GM23338 (cell line): ENCODE data around the gene ADH5. TPM values are rescaled to one million over a fixed set of nuclear protein-coding genes. Genes with fewer than 3 reads are reported as not detected.

Experiments
- ATAC-seq: fragments of 200-7000 bp; cut with Tn5 transposase; 3 replicates; pipeline ENCODE4 v1.9.1; 2020
- DNase-seq: peaks from one replicate; pipeline ENCODE4 v3.0.0-alpha.2; 2015; ENCODE audit warnings: low spot score
- H2AFZ ChIP-seq: fragments of 200-600 bp; sonication (generic); 2 replicates; pipeline ENCODE4 v1.8.0; 2016; ENCODE audit warnings: antibody characterized with exemption, mild to moderate bottlenecking, moderate library complexity
- H3F3A ChIP-seq: fragments of 200-600 bp; sonication (generic); replicated peaks from 2 replicates; pipeline ENCODE4 v1.8.0; 2017; ENCODE audit warnings: antibody characterized with exemption, mixed run types, low read depth
- H3K27ac ChIP-seq: fragments of 200-600 bp; sonication (generic); 2 replicates; pipeline ENCODE4 v1.6.1; 2016; ENCODE audit warnings: low read depth
- H3K27me3 ChIP-seq: fragments of 200-600 bp; sonication (generic); 2 replicates; pipeline ENCODE4 v1.8.0; 2016; ENCODE audit warnings: mild to moderate bottlenecking, mixed run types, moderate library complexity; ENCODE audit not compliant: insufficient read depth
- H3K36me3 ChIP-seq: fragments of 200-600 bp; sonication (generic); 2 replicates; pipeline ENCODE4 v1.8.0; 2016; ENCODE audit warnings: mild to moderate bottlenecking; ENCODE audit not compliant: insufficient read depth
- H3K4me1 ChIP-seq: fragments of 200-600 bp; sonication (generic); 2 replicates; pipeline ENCODE4 v1.8.0; 2016; ENCODE audit warnings: mild to moderate bottlenecking, moderate library complexity; ENCODE audit not compliant: insufficient read depth
- H3K4me2 ChIP-seq: fragments of 200-600 bp; sonication (generic); 2 replicates; pipeline ENCODE4 v1.7.1; 2017; ENCODE audit warnings: mixed run types
- H3K4me3 ChIP-seq: fragments of 200-600 bp; sonication (generic); 2 replicates; pipeline ENCODE4 v1.6.1; 2016; ENCODE audit warnings: mixed run types
- H3K79me2 ChIP-seq: fragments of 200-600 bp; sonication (generic); replicated peaks from 2 replicates; pipeline ENCODE4 v1.8.0; 2017; ENCODE audit warnings: mild to moderate bottlenecking; ENCODE audit not compliant: insufficient read depth
- H3K9me2 ChIP-seq: fragments of 200-600 bp; sonication (generic); 2 replicates; pipeline ENCODE4 v1.8.0; 2017; ENCODE audit not compliant: insufficient read depth
- H4K20me1 ChIP-seq: fragments of 200-600 bp; sonication (generic); replicated peaks from 2 replicates; pipeline ENCODE4 v1.8.0; 2017; ENCODE audit warnings: mild to moderate bottlenecking; ENCODE audit not compliant: insufficient read depth
- H3K27ac Mint-ChIP-seq: 2 replicates; pipeline ENCODE4 v1.8.0; 2020; ENCODE audit warnings: inconsistent platforms, mild to moderate bottlenecking, moderate library complexity, mixed read lengths
- H3K27me3 Mint-ChIP-seq: 3 replicates; pipeline ENCODE4 v1.8.0; 2022; ENCODE audit warnings: low read depth, mild to moderate bottlenecking, moderate library complexity, mixed read lengths, inconsistent platforms; ENCODE audit not compliant: insufficient read depth, poor library complexity
- H3K36me3 Mint-ChIP-seq: 3 replicates; pipeline ENCODE4 v1.8.0; 2021; ENCODE audit warnings: low read depth, mild to moderate bottlenecking, inconsistent platforms, moderate library complexity, mixed read lengths
- H3K4me1 Mint-ChIP-seq: 3 replicates; pipeline ENCODE4 v1.8.0; 2020; ENCODE audit warnings: mild to moderate bottlenecking, inconsistent platforms, mixed read lengths
- H3K4me3 Mint-ChIP-seq: 3 replicates; pipeline ENCODE4 v1.8.0; 2021; ENCODE audit warnings: moderate library complexity, mild to moderate bottlenecking, inconsistent platforms, mixed read lengths
- H3K9me3 Mint-ChIP-seq: 3 replicates; pipeline ENCODE4 v1.8.0; 2020; ENCODE audit warnings: moderate library complexity, mild to moderate bottlenecking, inconsistent platforms, mixed read lengths
- CREB1 ChIP-seq: fragments of 250-450 bp; sonication (Bioruptor Pico); IDR thresholded peaks from 2 replicates; pipeline ENCODE4 v1.5.0; 2020; ENCODE audit warnings: low read depth, mild to moderate bottlenecking, moderate library complexity
- EZH2 ChIP-seq: fragments of 200-600 bp; sonication (generic); IDR thresholded peaks from one replicate; pipeline ENCODE4 v1.8.0; 2017; ENCODE audit warnings: antibody characterized with exemption, mild to moderate bottlenecking, low read depth; ENCODE audit not compliant: unreplicated experiment
- EZH2phosphoT487 ChIP-seq: fragments of 200-600 bp; sonication (generic); IDR thresholded peaks from one replicate; pipeline ENCODE4 v1.8.1; 2018; ENCODE audit warnings: antibody characterized with exemption; ENCODE audit not compliant: unreplicated experiment
- JUNB ChIP-seq: IDR thresholded peaks from one replicate; pipeline ENCODE4 v1.6.1; 2016; ENCODE audit warnings: antibody characterized with exemption; ENCODE audit not compliant: unreplicated experiment
- POLR2AphosphoS5 ChIP-seq: IDR thresholded peaks from 2 replicates; pipeline ENCODE4 v1.6.1; 2016; ENCODE audit warnings: antibody characterized with exemption, low read depth
- STAT1 ChIP-seq: IDR thresholded peaks from one replicate; pipeline ENCODE4 v1.6.1; 2016; ENCODE audit warnings: antibody characterized with exemption; ENCODE audit not compliant: unreplicated experiment
- ZNF114 ChIP-seq: fragments of 250-450 bp; sonication (Bioruptor Pico); IDR thresholded peaks from 2 replicates; pipeline ENCODE4 v1.5.0; 2020; ENCODE audit warnings: mild to moderate bottlenecking, moderate library complexity
- ZNF331 ChIP-seq: fragments of 250-450 bp; sonication (Bioruptor Pico); IDR thresholded peaks from 2 replicates; pipeline ENCODE4 v1.5.0; 2020; ENCODE audit warnings: low read depth, mild to moderate bottlenecking, moderate library complexity
- polyA plus RNA-seq: library from polyadenylated mRNA; unstranded; fragments of >200 nt; fragmentation: Nextera tagmentation; extraction: Ambion mirVana; gene quantifications from 2 replicates; pipeline ENCODE4 v1.2.1, GENCODE V29; 2016
- total RNA-seq: library from RNA; depleted of rRNA; stranded (reverse); fragments of >200 nt; shearing (Covaris generic); gene quantifications from 2 replicates; pipeline ENCODE4 v1.2.3, GENCODE V29; 2014
- TF ChIP-seq, protein P1 (sequence below): fragments of 250-450 bp; sonication (Bioruptor Pico); IDR thresholded peaks from 2 replicates; pipeline ENCODE4 v1.5.0; 2020; ENCODE audit warnings: mild to moderate bottlenecking, moderate library complexity
- TF ChIP-seq, protein P2 (sequence below): IDR thresholded peaks from one replicate; pipeline ENCODE4 v1.6.1; 2018; ENCODE audit warnings: antibody characterized with exemption; ENCODE audit not compliant: unreplicated experiment
- TF ChIP-seq, protein P3 (sequence below), 2 experiments: fragments of 200-600 bp in 1 of 2; sonication (generic) in 1 of 2; conservative IDR thresholded peaks; 2 replicates each; pipeline versions ENCODE4 v1.5.1 to v1.6.1; 2016 to 2017; ENCODE audit warnings: antibody characterized with exemption in 2 of 2, low read depth in 2 of 2, mild to moderate bottlenecking in 2 of 2, moderate library complexity in 1 of 2
- TF ChIP-seq, protein P4 (sequence below): IDR thresholded peaks from 2 replicates; pipeline ENCODE4 v1.6.1; 2016; ENCODE audit warnings: antibody characterized with exemption

ADH5 gene
- total and polyA plus RNA-seq, 2 experiments from 2014 or later = 224 to 250 TPM

DNA sequence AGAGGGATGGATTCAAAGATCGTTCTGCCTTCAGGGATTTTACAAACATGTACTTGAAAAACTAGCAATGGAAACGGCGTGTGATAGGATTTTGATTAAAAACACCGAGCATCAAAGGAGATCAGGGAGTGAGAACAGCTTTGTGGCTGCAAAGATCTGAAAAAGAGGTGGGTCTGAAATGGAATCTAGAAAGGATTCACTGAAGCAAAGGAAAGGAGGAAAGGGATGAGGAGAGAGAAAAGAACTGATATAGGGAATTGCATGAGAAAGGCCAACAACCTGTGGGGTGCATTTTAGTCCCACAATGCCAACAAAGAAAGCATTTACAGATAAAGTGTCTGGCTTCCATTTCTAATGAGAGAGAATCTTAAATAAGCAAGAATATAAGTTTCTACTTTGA lies 32.4 kb upstream of the ADH5 start:
- H3K79me2 ChIP-seq = no peaks in the 10 kb centered on the region
- peak overlapping the region; percentile 40; the same call in 1 of the 2 replicates for H3K4me2 ChIP-seq
- H3K4me1 ChIP-seq = peaks cover 7% of the 10 kb centered on the region
- ATAC-seq (peak; percentile 35; the same call in 2 of the 3 replicates), DNase-seq (peak; percentile 16)
- no peaks in the 10 kb centered on the region for H3K27me3 ChIP-seq
- peaks cover 13% of the 10 kb centered on the region for H3K9me3 Mint-ChIP-seq
- no peaks in the 10 kb centered on the region for H4K20me1 ChIP-seq
- H3K9me2 ChIP-seq = no peaks in the 10 kb centered on the region
- peaks cover 2% of the 10 kb centered on the region for H3K27me3 Mint-ChIP-seq
- H3K27ac ChIP-seq = no peak overlapping the region
- H3K27ac Mint-ChIP-seq = no peak overlapping the region
- H3K4me1 Mint-ChIP-seq = peaks cover 14% of the 10 kb centered on the region
- no peak overlapping the region for H3K4me3 ChIP-seq
- H3K4me3 Mint-ChIP-seq = no peak overlapping the region
- TF ChIP-seq ZNF331 (CRISPR knock-in tag) (no peak), JUNB (no peak), CREB1 (no peak), EZH2phosphoT487 (no peak), ZNF114 (no peak), POLR2AphosphoS5 (no peak), STAT1 (no peak), EZH2 (no peak)
- TF ChIP-seq, protein P1, sequence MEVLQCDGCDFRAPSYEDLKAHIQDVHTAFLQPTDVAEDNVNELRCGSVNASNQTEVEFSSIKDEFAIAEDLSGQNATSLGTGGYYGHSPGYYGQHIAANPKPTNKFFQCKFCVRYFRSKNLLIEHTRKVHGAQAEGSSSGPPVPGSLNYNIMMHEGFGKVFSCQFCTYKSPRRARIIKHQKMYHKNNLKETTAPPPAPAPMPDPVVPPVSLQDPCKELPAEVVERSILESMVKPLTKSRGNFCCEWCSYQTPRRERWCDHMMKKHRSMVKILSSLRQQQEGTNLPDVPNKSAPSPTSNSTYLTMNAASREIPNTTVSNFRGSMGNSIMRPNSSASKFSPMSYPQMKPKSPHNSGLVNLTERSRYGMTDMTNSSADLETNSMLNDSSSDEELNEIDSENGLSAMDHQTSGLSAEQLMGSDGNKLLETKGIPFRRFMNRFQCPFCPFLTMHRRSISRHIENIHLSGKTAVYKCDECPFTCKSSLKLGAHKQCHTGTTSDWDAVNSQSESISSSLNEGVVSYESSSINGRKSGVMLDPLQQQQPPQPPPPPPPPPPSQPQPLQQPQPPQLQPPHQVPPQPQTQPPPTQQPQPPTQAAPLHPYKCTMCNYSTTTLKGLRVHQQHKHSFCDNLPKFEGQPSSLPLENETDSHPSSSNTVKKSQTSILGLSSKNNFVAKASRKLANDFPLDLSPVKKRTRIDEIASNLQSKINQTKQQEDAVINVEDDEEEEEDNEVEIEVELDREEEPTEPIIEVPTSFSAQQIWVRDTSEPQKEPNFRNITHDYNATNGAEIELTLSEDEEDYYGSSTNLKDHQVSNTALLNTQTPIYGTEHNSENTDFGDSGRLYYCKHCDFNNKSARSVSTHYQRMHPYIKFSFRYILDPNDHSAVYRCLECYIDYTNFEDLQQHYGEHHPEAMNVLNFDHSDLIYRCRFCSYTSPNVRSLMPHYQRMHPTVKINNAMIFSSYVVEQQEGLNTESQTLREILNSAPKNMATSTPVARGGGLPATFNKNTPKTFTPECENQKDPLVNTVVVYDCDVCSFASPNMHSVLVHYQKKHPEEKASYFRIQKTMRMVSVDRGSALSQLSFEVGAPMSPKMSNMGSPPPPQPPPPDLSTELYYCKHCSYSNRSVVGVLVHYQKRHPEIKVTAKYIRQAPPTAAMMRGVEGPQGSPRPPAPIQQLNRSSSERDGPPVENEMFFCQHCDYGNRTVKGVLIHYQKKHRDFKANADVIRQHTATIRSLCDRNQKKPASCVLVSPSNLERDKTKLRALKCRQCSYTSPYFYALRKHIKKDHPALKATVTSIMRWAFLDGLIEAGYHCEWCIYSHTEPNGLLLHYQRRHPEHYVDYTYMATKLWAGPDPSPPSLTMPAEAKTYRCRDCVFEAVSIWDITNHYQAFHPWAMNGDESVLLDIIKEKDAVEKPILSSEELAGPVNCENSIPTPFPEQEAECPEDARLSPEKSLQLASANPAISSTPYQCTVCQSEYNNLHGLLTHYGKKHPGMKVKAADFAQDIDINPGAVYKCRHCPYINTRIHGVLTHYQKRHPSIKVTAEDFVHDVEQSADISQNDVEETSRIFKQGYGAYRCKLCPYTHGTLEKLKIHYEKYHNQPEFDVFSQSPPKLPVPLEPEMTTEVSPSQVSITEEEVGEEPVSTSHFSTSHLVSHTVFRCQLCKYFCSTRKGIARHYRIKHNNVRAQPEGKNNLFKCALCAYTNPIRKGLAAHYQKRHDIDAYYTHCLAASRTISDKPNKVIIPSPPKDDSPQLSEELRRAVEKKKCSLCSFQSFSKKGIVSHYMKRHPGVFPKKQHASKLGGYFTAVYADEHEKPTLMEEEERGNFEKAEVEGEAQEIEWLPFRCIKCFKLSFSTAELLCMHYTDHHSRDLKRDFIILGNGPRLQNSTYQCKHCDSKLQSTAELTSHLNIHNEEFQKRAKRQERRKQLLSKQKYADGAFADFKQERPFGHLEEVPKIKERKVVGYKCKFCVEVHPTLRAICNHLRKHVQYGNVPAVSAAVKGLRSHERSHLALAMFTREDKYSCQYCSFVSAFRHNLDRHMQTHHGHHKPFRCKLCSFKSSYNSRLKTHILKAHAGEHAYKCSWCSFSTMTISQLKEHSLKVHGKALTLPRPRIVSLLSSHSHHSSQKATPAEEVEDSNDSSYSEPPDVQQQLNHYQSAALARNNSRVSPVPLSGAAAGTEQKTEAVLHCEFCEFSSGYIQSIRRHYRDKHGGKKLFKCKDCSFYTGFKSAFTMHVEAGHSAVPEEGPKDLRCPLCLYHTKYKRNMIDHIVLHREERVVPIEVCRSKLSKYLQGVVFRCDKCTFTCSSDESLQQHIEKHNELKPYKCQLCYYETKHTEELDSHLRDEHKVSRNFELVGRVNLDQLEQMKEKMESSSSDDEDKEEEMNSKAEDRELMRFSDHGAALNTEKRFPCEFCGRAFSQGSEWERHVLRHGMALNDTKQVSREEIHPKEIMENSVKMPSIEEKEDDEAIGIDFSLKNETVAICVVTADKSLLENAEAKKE (CRISPR knock-in tag) = no peak
- TF ChIP-seq, protein P2, sequence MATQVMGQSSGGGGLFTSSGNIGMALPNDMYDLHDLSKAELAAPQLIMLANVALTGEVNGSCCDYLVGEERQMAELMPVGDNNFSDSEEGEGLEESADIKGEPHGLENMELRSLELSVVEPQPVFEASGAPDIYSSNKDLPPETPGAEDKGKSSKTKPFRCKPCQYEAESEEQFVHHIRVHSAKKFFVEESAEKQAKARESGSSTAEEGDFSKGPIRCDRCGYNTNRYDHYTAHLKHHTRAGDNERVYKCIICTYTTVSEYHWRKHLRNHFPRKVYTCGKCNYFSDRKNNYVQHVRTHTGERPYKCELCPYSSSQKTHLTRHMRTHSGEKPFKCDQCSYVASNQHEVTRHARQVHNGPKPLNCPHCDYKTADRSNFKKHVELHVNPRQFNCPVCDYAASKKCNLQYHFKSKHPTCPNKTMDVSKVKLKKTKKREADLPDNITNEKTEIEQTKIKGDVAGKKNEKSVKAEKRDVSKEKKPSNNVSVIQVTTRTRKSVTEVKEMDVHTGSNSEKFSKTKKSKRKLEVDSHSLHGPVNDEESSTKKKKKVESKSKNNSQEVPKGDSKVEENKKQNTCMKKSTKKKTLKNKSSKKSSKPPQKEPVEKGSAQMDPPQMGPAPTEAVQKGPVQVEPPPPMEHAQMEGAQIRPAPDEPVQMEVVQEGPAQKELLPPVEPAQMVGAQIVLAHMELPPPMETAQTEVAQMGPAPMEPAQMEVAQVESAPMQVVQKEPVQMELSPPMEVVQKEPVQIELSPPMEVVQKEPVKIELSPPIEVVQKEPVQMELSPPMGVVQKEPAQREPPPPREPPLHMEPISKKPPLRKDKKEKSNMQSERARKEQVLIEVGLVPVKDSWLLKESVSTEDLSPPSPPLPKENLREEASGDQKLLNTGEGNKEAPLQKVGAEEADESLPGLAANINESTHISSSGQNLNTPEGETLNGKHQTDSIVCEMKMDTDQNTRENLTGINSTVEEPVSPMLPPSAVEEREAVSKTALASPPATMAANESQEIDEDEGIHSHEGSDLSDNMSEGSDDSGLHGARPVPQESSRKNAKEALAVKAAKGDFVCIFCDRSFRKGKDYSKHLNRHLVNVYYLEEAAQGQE = no peak
- TF ChIP-seq, protein P3, sequence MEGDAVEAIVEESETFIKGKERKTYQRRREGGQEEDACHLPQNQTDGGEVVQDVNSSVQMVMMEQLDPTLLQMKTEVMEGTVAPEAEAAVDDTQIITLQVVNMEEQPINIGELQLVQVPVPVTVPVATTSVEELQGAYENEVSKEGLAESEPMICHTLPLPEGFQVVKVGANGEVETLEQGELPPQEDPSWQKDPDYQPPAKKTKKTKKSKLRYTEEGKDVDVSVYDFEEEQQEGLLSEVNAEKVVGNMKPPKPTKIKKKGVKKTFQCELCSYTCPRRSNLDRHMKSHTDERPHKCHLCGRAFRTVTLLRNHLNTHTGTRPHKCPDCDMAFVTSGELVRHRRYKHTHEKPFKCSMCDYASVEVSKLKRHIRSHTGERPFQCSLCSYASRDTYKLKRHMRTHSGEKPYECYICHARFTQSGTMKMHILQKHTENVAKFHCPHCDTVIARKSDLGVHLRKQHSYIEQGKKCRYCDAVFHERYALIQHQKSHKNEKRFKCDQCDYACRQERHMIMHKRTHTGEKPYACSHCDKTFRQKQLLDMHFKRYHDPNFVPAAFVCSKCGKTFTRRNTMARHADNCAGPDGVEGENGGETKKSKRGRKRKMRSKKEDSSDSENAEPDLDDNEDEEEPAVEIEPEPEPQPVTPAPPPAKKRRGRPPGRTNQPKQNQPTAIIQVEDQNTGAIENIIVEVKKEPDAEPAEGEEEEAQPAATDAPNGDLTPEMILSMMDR (conservative IDR thresholded peaks at IDR 0.05; ENCODE audit: low read depth in 2 of 2) = no peak
- TF ChIP-seq, protein P4, sequence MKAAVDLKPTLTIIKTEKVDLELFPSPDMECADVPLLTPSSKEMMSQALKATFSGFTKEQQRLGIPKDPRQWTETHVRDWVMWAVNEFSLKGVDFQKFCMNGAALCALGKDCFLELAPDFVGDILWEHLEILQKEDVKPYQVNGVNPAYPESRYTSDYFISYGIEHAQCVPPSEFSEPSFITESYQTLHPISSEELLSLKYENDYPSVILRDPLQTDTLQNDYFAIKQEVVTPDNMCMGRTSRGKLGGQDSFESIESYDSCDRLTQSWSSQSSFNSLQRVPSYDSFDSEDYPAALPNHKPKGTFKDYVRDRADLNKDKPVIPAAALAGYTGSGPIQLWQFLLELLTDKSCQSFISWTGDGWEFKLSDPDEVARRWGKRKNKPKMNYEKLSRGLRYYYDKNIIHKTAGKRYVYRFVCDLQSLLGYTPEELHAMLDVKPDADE = no peak
- no peaks in the 10 kb centered on the region for H3F3A ChIP-seq
- H2AFZ ChIP-seq = no peak overlapping the region
- peaks cover 21% of the 10 kb centered on the region for H3K36me3 Mint-ChIP-seq
- H3K36me3 ChIP-seq = 0 out of 2 replicates have a peak, but pooled peaks cover 3% of the 10 kb centered on the region
